Liver (tissue), 2 donors: ENCODE data around the gene AIG1.

Experiments used
- TF ChIP-seq, protein P1 (sequence below): fragments of 150-350 bp; IDR thresholded peaks from 2 replicates; pipeline ENCODE4 v1.5.1; 2017; ENCODE audit warnings: improper control_type of control experiment, low read depth, low read length; ENCODE audit not compliant: missing input control
- TF ChIP-seq, protein P2 (sequence below): IDR thresholded peaks from 2 replicates; pipeline ENCODE4 v1.6.1; 2016; ENCODE audit warnings: antibody characterized with exemption, mild to moderate bottlenecking
- donor health status: healthy.

DNA sequence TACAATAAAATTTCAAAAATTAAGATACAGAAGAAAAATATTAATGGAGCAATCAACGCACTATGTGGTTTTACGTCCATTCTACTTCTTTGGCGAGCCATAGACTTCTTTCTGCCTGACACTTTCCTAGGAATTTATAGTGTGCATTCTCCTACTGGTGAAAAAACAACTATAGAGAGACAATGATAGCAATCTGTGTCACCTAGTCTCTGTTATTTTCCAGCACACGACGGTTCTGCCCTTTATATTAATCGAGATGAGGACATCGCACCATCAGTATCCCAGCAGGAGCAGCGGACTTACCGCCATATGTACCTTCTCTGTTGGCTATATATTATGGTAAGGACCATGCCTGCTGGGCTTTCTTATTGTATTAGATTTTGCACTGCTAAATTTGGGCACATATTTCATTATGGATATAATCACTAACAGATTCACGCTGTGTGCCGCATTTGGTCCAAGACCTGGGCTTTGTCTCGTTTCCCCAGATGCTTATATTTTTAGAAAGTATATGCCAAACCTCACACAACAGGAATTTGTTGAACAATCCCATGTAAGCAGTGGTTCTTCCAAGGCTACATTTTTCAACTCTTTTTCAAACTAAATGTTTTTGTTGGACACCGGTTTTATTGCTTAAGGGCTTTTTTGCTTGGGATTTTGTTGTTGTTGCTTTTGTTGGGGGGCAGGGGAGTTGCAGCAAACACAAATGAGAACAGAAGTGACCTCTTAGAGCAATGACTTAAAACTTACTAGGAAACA, 223.4 kb downstream of the AIG1 start:
- TF ChIP-seq, protein P1, sequence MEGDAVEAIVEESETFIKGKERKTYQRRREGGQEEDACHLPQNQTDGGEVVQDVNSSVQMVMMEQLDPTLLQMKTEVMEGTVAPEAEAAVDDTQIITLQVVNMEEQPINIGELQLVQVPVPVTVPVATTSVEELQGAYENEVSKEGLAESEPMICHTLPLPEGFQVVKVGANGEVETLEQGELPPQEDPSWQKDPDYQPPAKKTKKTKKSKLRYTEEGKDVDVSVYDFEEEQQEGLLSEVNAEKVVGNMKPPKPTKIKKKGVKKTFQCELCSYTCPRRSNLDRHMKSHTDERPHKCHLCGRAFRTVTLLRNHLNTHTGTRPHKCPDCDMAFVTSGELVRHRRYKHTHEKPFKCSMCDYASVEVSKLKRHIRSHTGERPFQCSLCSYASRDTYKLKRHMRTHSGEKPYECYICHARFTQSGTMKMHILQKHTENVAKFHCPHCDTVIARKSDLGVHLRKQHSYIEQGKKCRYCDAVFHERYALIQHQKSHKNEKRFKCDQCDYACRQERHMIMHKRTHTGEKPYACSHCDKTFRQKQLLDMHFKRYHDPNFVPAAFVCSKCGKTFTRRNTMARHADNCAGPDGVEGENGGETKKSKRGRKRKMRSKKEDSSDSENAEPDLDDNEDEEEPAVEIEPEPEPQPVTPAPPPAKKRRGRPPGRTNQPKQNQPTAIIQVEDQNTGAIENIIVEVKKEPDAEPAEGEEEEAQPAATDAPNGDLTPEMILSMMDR, result no peak
- TF ChIP-seq, protein P2, sequence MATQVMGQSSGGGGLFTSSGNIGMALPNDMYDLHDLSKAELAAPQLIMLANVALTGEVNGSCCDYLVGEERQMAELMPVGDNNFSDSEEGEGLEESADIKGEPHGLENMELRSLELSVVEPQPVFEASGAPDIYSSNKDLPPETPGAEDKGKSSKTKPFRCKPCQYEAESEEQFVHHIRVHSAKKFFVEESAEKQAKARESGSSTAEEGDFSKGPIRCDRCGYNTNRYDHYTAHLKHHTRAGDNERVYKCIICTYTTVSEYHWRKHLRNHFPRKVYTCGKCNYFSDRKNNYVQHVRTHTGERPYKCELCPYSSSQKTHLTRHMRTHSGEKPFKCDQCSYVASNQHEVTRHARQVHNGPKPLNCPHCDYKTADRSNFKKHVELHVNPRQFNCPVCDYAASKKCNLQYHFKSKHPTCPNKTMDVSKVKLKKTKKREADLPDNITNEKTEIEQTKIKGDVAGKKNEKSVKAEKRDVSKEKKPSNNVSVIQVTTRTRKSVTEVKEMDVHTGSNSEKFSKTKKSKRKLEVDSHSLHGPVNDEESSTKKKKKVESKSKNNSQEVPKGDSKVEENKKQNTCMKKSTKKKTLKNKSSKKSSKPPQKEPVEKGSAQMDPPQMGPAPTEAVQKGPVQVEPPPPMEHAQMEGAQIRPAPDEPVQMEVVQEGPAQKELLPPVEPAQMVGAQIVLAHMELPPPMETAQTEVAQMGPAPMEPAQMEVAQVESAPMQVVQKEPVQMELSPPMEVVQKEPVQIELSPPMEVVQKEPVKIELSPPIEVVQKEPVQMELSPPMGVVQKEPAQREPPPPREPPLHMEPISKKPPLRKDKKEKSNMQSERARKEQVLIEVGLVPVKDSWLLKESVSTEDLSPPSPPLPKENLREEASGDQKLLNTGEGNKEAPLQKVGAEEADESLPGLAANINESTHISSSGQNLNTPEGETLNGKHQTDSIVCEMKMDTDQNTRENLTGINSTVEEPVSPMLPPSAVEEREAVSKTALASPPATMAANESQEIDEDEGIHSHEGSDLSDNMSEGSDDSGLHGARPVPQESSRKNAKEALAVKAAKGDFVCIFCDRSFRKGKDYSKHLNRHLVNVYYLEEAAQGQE, result no peak
